Erythroblast (primary cell): ENCODE data around the gene LANCL3.
"Not testable (repeated sequence)": the region's sequence is repeated elsewhere in the genome, so short reads cannot be mapped to it uniquely, and the experiment has no call there.

Source experiments
- GATA1 ChIP-seq: IDR thresholded peaks from 2 replicates; pipeline ENCODE4 v1.6.1; 2011; ENCODE audit warnings: low read depth, mild to moderate bottlenecking, control low read depth, low read length, moderate library complexity
- POLR2A ChIP-seq: IDR thresholded peaks from 2 replicates; pipeline ENCODE4 v1.6.1; 2011; ENCODE audit warnings: mild to moderate bottlenecking, low read length

- TF ChIP-seq POLR2A, GATA1: not testable (repeated sequence)
These were observed 79.4 kb downstream of the LANCL3 start for GRCh38 chrX:37650879-37651278.
